Activated T-cell treated with anti-CD3 and anti-CD28 coated beads for 48 hours (primary cell): Measurements from ENCODE around the gene UHMK1.
"Not testable (repeated sequence)": the region's sequence is repeated elsewhere in the genome, so short reads cannot be mapped to it uniquely, and the experiment has no call there.

Experiments used
- DNase-seq: peaks from one replicate; pipeline ENCODE4 v3.0.0-alpha.2; 2020; ENCODE audit warnings: low read depth

The UHMK1 gene

GRCh38 chr1:162566870-162567269, 69.3 kb downstream of the UHMK1 start:
- no peak for DNase-seq

GRCh38 chr1:162568802-162569201, 71.2 kb downstream of the UHMK1 start:
- no peak for DNase-seq

- no peak for DNase-seq
Observed at GRCh38 chr1:162570718-162571117, 73.1 kb downstream of the UHMK1 start.

GRCh38 chr1:162571121-162571520, 73.5 kb downstream of the UHMK1 start:
- not testable (repeated sequence) for DNase-seq

- no peak for DNase-seq
Observed at GRCh38 chr1:162571696-162572095, 74.1 kb downstream of the UHMK1 start.

- DNase-seq: no peak
Observed at GRCh38 chr1:162573136-162573535, 75.5 kb downstream of the UHMK1 start.

GRCh38 chr1:162578071-162578700, 80.6 kb downstream of the UHMK1 start:
- DNase-seq: no peak

- no peak for DNase-seq
Observed at GRCh38 chr1:162578936-162579335, 81.3 kb downstream of the UHMK1 start.
